ENCODE measurements around the gene WASF2.
"Not testable (repeated sequence)": the region's sequence is repeated elsewhere in the genome, so short reads cannot be mapped to it uniquely, and the experiment has no call there.

WASF2 gene

GRCh38 chr1:27489973-27490741 lies at the start of gene WASF2:
TSS of gene WASF2 (minus strand) at chr1:27490167. CDS start at chr1:27428890, 61,277 bp downstream.
- H3K4me3 ChIP-seq (replicated peaks in 1 of 2; ENCODE audit: low read depth in 2 of 2, low read length in 2 of 2), result peak within 1 kb of the TSS; percentile 93 to 98
- DNase-seq (ENCODE audit: low read depth in 2 of 2), result peak; percentile 98
- TF ChIP-seq CTCF (IDR thresholded peaks at IDR 0.05; ENCODE audit: low read depth, low read length), result no peak

GRCh38 chr1:27538793-27539192 lies 48.8 kb upstream of the WASF2 start:
- DNase-seq (ENCODE audit: low read depth in 2 of 2), result peak; percentile 51 to 72
- no peak overlapping the region for H3K4me3 ChIP-seq (replicated peaks in 1 of 2; ENCODE audit: low read depth in 2 of 2, low read length in 2 of 2)
- no peak for TF ChIP-seq CTCF (IDR thresholded peaks at IDR 0.05; ENCODE audit: low read depth, low read length)

GRCh38 chr1:27538305-27538676 lies 48.3 kb upstream of the WASF2 start:
- H3K4me3 ChIP-seq (replicated peaks in 1 of 2; ENCODE audit: low read depth in 2 of 2, low read length in 2 of 2); DNase-seq (ENCODE audit: low read depth in 2 of 2): not testable (repeated sequence)

GRCh38 chr1:27536767-27537166 lies 46.8 kb upstream of the WASF2 start:
- TF ChIP-seq CTCF (IDR thresholded peaks at IDR 0.05; ENCODE audit: low read depth, low read length), result no peak
- DNase-seq (ENCODE audit: low read depth in 2 of 2), result peak; percentile 51 to 92
- no peak overlapping the region for H3K4me3 ChIP-seq (replicated peaks in 1 of 2; ENCODE audit: low read depth in 2 of 2, low read length in 2 of 2)

GRCh38 chr1:27536010-27536757 lies 46.2 kb upstream of the WASF2 start:
- no peak for TF ChIP-seq CTCF (IDR thresholded peaks at IDR 0.05; ENCODE audit: low read depth, low read length)
- no peak for DNase-seq (ENCODE audit: low read depth in 2 of 2)
- H3K4me3 ChIP-seq (replicated peaks in 1 of 2; ENCODE audit: low read depth in 2 of 2, low read length in 2 of 2), result no peak overlapping the region

- H3K4me3 ChIP-seq (replicated peaks in 1 of 2; ENCODE audit: low read depth in 2 of 2, low read length in 2 of 2), result no peak overlapping the region
- no peak for TF ChIP-seq CTCF (IDR thresholded peaks at IDR 0.05; ENCODE audit: low read depth, low read length)
- DNase-seq (ENCODE audit: low read depth in 2 of 2), result no peak
These were observed 45.4 kb upstream of the WASF2 start for GRCh38 chr1:27535386-27535785.

GRCh38 chr1:27531959-27532685 lies 42.2 kb upstream of the WASF2 start:
- H3K4me3 ChIP-seq (replicated peaks in 1 of 2; ENCODE audit: low read depth in 2 of 2, low read length in 2 of 2), result no peak overlapping the region
- DNase-seq (ENCODE audit: low read depth in 2 of 2), result no peak
- TF ChIP-seq CTCF (IDR thresholded peaks at IDR 0.05; ENCODE audit: low read depth, low read length), result no peak
